ENCODE data around the gene CTNNBIP1. TPM values are rescaled to one million over a fixed set of nuclear protein-coding genes. Genes with fewer than 3 reads are reported as not detected.

CTNNBIP1 gene
- polyA plus RNA-seq, 1 donor from 2014 or later = 10.0 TPM

- Mint-ChIP-seq H3K4me1 (peaks cover 14 to 18% (median 16%) of the 10 kb centered on the region in 3 donors), H3K36me3 (peaks cover under 1% of the 10 kb centered on the region), H3K27me3 (no peaks in the 10 kb centered on the region), H3K27ac (peak overlapping the region; percentile 75 to 98 (median 95)), H3K9me3 (no peaks in the 10 kb centered on the region), H3K4me3 (peak overlapping the region; percentile 92 to 99 (median 96))
Observed at GRCh38 chr1:9910423-9911178, 532 bp upstream of the CTNNBIP1 start.

DNA sequence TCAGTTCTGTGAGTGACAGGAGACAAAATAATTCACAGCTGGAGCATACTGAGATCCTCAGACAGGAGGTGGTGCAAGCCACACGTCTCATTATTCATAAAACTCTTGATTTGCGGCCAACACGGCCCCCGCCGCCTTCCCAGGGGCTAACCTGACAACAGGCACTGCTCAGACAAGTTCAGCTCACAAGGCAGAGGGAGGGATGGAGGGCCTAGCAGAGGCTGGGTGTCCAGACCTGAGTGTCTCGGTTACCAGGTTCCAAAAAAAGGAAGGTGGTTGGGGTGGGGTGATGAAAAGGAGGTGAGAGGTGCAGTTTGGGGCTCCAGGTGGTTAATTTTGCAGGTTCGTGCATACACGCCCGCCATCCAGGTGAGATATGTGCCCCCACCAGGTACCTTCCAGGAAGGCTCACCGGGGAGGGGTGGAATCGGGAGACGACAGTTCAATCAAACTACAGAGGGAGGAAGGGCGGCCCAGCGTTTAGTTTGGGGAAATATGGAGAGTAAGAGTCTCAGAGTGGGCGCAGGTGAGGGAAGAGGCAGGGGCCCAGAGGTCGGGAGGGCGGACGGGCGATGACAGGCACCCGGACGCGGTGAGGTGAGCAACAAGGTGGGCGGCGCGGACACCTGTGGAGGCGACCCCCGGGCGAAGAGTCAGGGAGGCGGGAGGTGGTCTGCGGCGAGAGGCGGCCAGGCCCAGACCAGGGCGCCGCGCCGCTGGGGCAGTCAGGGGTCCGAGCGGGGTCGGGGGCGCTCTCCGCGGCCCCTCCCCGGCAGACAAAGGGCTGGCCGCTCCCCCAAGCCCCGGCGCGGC, 629 bp downstream of the CTNNBIP1 start:
- peaks cover 2% of the 10 kb centered on the region for H3K36me3 Mint-ChIP-seq

GRCh38 chr1:9908871-9909233, 1.2 kb downstream of the CTNNBIP1 start:
- Mint-ChIP-seq H3K4me3 (peak overlapping the region; percentile 88 to 99 (median 96)), H3K36me3 (peaks cover 2% of the 10 kb centered on the region), H3K4me1 (peaks cover 14 to 18% (median 18%) of the 10 kb centered on the region in 3 donors), H3K9me3 (no peaks in the 10 kb centered on the region), H3K27ac (peak overlapping the region in 1 of 3 donors; percentile 79), H3K27me3 (no peaks in the 10 kb centered on the region)

More for the DNA sequence above, 629 bp downstream of the CTNNBIP1 start:
- no peaks in the 10 kb centered on the region for H3K9me3 Mint-ChIP-seq
- H3K27me3 Mint-ChIP-seq = no peaks in the 10 kb centered on the region
- H3K27ac Mint-ChIP-seq = peak overlapping the region in 2 of 3 donors; percentile 65 to 79
- H3K4me1 Mint-ChIP-seq = peaks cover 14 to 18% (median 18%) of the 10 kb centered on the region in 3 donors
- H3K4me3 Mint-ChIP-seq = peak overlapping the region; percentile 88 to 99 (median 96)

- H3K4me3 Mint-ChIP-seq = peak overlapping the region in 2 of 4 donors; percentile 13 to 44
- peaks cover 2% of the 10 kb centered on the region for H3K36me3 Mint-ChIP-seq
- peaks cover 16 to 20% (median 18%) of the 10 kb centered on the region in 3 donors for H3K4me1 Mint-ChIP-seq
- no peaks in the 10 kb centered on the region for H3K9me3 Mint-ChIP-seq
- no peaks in the 10 kb centered on the region for H3K27me3 Mint-ChIP-seq
- H3K27ac Mint-ChIP-seq = peak overlapping the region in 1 of 3 donors; percentile 25
Observed at GRCh38 chr1:9907441-9907840, 2.6 kb downstream of the CTNNBIP1 start.

DNA sequence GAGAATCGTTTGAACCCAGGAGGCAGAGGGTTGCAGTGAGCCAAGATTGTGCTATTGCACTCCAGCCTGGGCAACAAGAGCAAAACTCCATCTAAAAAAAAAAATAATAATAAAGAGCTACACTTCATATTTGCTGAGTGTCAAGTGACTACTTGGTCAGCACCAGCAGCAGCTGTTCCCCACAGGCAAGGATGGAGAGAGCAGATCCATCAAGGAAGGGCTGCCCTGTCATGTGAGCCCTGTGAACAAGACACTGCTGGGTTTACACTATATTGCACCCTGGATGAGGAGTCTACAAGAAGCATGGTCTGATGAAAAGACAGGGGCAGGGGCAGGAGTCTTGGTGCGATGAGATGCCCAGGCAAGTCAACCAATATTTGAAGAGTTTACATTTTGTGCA, 3.6 kb downstream of the CTNNBIP1 start:
- Mint-ChIP-seq H3K36me3 (peaks cover 2% of the 10 kb centered on the region), H3K27me3 (no peaks in the 10 kb centered on the region), H3K4me1 (peaks cover 11 to 15% (median 14%) of the 10 kb centered on the region in 3 donors), H3K4me3 (peak overlapping the region in 1 of 4 donors; percentile 44), H3K9me3 (no peaks in the 10 kb centered on the region), H3K27ac (no peak overlapping the region)

GRCh38 chr1:9905010-9905409, 5.1 kb downstream of the CTNNBIP1 start:
- H3K27ac Mint-ChIP-seq = peak overlapping the region in 1 of 3 donors; percentile 39
- peaks cover 2% of the 10 kb centered on the region for H3K36me3 Mint-ChIP-seq

DNA sequence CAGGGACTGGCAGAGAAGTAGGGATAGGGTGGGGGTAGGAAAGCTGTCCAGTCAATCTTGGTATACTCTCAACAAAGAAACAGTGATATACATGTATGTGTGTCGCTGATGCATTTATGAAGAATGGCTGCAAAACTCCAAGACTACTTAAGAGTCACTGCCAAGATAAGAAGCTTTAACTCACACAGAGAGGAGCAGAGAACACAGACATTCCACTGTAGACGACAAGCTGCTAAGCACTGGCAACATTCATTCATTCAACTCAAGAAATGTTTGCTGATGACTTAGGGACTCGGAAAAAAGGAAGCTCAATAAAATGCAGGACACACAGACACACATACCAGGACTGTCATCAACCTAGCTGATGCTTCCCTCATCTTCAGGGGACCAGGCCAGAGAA, 5.5 kb downstream of the CTNNBIP1 start:
- peaks cover 18 to 25% (median 21%) of the 10 kb centered on the region in 3 donors for H3K4me1 Mint-ChIP-seq
- H3K36me3 Mint-ChIP-seq = peaks cover 2% of the 10 kb centered on the region
- H3K9me3 Mint-ChIP-seq = no peaks in the 10 kb centered on the region
- H3K27me3 Mint-ChIP-seq = no peaks in the 10 kb centered on the region
- H3K27ac Mint-ChIP-seq = peak overlapping the region in 2 of 3 donors; percentile 39 to 46
- peak overlapping the region in 1 of 4 donors; percentile 34 for H3K4me3 Mint-ChIP-seq

More at GRCh38 chr1:9905010-9905409, 5.1 kb downstream of the CTNNBIP1 start:
- Mint-ChIP-seq H3K4me1 (peaks cover 17 to 25% (median 21%) of the 10 kb centered on the region in 3 donors), H3K4me3 (peak overlapping the region in 1 of 4 donors; percentile 34), H3K27me3 (no peaks in the 10 kb centered on the region), H3K9me3 (no peaks in the 10 kb centered on the region)

- Mint-ChIP-seq H3K27ac (peak overlapping the region in 2 of 3 donors; percentile 39 to 46), H3K9me3 (no peaks in the 10 kb centered on the region), H3K27me3 (no peaks in the 10 kb centered on the region), H3K4me1 (peaks cover 13 to 20% (median 15%) of the 10 kb centered on the region in 3 donors), H3K4me3 (peak overlapping the region in 1 of 4 donors; percentile 34), H3K36me3 (peaks cover 2% of the 10 kb centered on the region)
Observed at GRCh38 chr1:9903801-9904527, 6.1 kb downstream of the CTNNBIP1 start.

GRCh38 chr1:9902060-9902452, 8.0 kb downstream of the CTNNBIP1 start:
- Mint-ChIP-seq H3K4me3 (no peak overlapping the region), H3K27me3 (no peaks in the 10 kb centered on the region), H3K9me3 (no peaks in the 10 kb centered on the region), H3K27ac (no peak overlapping the region), H3K36me3 (peaks cover 2% of the 10 kb centered on the region), H3K4me1 (peaks cover 11 to 19% (median 13%) of the 10 kb centered on the region in 3 donors)

DNA sequence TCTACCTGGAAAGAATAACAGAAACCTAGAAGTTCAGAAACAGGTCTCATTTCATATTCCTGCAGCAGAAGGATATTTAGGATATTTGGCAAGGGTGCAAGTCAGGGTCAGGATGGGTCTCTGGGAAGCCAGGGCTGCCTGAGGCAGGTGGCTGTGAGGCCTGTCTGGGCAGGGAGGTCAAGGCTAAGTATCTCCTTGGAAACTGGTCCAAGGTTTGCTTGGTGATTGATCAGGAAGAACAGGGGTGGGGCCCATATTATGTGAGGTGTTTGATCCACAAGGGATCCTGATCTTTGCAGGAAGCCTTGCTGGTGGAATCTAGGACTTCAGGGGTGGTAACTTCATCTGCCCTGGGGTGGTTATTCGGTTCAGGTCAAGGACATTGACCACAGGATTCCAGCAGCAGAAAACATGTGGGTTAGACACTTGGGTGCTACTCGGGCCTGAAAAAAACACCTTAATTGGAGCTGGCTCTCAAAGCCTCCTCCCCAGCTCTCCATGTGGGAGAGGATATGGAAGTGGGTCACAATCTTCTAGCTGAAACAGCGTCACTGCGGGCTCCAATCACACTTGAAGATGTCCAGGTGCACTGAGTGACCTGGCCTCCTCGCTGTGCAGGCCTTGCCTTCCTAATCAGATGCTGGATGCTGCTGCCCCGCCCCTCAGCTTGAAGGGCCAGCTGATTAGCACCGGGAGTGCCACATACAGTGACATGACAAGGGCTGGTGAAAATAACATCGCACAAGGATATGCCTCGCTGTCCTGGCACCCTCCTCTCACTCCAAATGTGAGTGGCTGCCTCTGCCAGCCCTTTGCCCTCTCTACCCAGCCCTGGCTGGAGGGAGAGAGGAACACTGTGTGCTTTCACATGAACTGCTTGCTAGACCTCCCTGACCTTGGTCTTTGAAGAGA, 8.7 kb downstream of the CTNNBIP1 start:
- H3K4me3 Mint-ChIP-seq = peak overlapping the region in 3 of 4 donors; percentile 20 to 91 (median 86)
- no peaks in the 10 kb centered on the region for H3K27me3 Mint-ChIP-seq
- H3K36me3 Mint-ChIP-seq = peaks cover 2% of the 10 kb centered on the region
- no peaks in the 10 kb centered on the region for H3K9me3 Mint-ChIP-seq
- H3K4me1 Mint-ChIP-seq = peaks cover 11 to 19% (median 13%) of the 10 kb centered on the region in 3 donors
- H3K27ac Mint-ChIP-seq = no peak overlapping the region

DNA sequence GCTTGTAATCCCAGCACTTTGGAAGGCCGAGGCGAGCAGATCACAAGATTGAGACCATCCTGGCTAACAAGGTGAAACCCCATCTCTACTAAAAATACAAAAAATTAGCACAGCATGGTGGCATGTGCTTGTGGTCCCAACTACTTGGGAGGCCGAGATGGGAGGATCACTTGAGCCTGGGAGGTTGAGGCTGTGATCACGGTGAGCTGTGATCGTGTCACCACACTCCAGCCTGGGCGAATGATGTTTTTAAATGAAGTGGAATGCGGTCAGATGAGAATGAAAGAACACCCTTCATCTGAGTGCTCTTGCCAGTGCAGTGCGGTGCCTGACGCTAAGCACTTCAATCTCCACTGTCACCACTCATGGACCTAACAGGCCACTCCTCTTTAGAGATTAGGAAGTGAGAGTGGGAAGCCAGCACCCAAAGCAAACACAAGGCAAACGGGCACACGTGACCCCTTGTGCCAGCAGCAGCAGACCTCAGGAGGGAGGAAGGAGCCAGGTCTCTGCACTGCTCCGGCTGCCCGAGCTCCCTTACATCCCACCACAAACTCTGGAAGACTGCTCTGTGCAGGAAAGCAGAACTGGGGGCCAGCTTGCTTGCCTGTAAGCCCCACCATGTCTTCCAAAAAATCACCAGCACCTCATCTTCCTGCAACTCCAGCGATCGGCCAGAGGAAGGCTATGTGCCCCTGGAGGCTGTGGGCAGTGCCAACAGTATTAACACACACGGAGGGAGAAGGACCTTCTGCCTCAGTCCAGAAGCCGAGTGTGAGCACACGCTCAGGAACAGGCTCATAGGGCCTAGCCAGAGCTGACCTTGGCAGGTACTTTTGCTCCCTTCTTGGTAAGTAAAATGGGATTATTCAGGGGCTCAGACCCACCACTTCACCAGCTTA, 9.7 kb downstream of the CTNNBIP1 start:
- H3K4me3 Mint-ChIP-seq = peak overlapping the region; percentile 71 to 91 (median 79)

GRCh38 chr1:9894115-9894514, 16.0 kb downstream of the CTNNBIP1 start:
- peaks cover 5% of the 10 kb centered on the region for H3K36me3 Mint-ChIP-seq
- no peaks in the 10 kb centered on the region for H3K27me3 Mint-ChIP-seq
- no peak overlapping the region for H3K27ac Mint-ChIP-seq
- H3K4me3 Mint-ChIP-seq = no peak overlapping the region
- peaks cover 18 to 26% (median 19%) of the 10 kb centered on the region in 3 donors for H3K4me1 Mint-ChIP-seq
- no peaks in the 10 kb centered on the region for H3K9me3 Mint-ChIP-seq

More for the DNA sequence above, 9.7 kb downstream of the CTNNBIP1 start:
- Mint-ChIP-seq H3K4me1 (peaks cover 11 to 16% (median 13%) of the 10 kb centered on the region in 3 donors), H3K27me3 (no peaks in the 10 kb centered on the region), H3K9me3 (no peaks in the 10 kb centered on the region), H3K27ac (peak overlapping the region; percentile 17 to 75 (median 40)), H3K36me3 (no peaks in the 10 kb centered on the region)

Measured in IgD-negative memory B cell (primary cell).